Hepatocyte (in vitro differentiated cells): Measurements from ENCODE around the gene CSRP1. TPM values are rescaled to one million over a fixed set of nuclear protein-coding genes. Genes with fewer than 3 reads are reported as not detected.
A peak's percentile ranks its signal among the peaks of the same experiment; 100 is the strongest.

ENCODE experiments used
- DNase-seq: peaks from one replicate; pipeline ENCODE4 v3.0.0-alpha.2; 2016; ENCODE audit warnings: low spot score
- H2AFZ ChIP-seq: fragments of 200-600 bp; sonication (generic); 2 replicates; pipeline ENCODE4 v1.6.0; 2016; ENCODE audit warnings: antibody characterized with exemption, mild to moderate bottlenecking
- H3K27ac ChIP-seq: fragments of 200-600 bp; sonication (generic); 2 replicates; pipeline ENCODE4 v1.5.1; 2016; ENCODE audit warnings: mild to moderate bottlenecking
- H3K27me3 ChIP-seq: fragments of 200-600 bp; sonication (generic); 2 replicates; pipeline ENCODE4 v1.6.1; 2016
- H3K36me3 ChIP-seq: fragments of 200-600 bp; sonication (generic); replicated peaks from 2 replicates; pipeline ENCODE4 v1.5.1; 2016; ENCODE audit warnings: low read depth; ENCODE audit not compliant: insufficient read depth
- H3K4me1 ChIP-seq: fragments of 200-600 bp; sonication (generic); 2 replicates; pipeline ENCODE4 v1.5.1; 2016; ENCODE audit warnings: mild to moderate bottlenecking, moderate library complexity; ENCODE audit not compliant: insufficient read depth
- H3K4me2 ChIP-seq: fragments of 200-600 bp; sonication (generic); 2 replicates; pipeline ENCODE4 v1.6.0; 2016
- H3K4me3 ChIP-seq: fragments of 200-600 bp; sonication (generic); 2 replicates; pipeline ENCODE4 v1.5.1; 2016; ENCODE audit warnings: mild to moderate bottlenecking
- H3K79me2 ChIP-seq: fragments of 200-600 bp; sonication (generic); 2 replicates; pipeline ENCODE4 v1.6.0; 2017; ENCODE audit warnings: mild to moderate bottlenecking
- H3K9me2 ChIP-seq: fragments of 200-600 bp; sonication (generic); replicated peaks from 2 replicates; pipeline ENCODE4 v1.6.0; 2017; ENCODE audit warnings: mild to moderate bottlenecking; ENCODE audit not compliant: insufficient read depth
- H3K9me3 ChIP-seq: fragments of 200-600 bp; sonication (generic); 2 replicates; pipeline ENCODE4 v1.5.1; 2016; ENCODE audit warnings: low read depth, mild to moderate bottlenecking
- H4K20me1 ChIP-seq: fragments of 200-600 bp; sonication (generic); 2 replicates; pipeline ENCODE4 v1.6.0; 2016; ENCODE audit warnings: mild to moderate bottlenecking; ENCODE audit not compliant: insufficient read depth, poor library complexity, severe bottlenecking
- CTCF ChIP-seq: fragments of 200-600 bp; sonication (generic); IDR thresholded peaks from 2 replicates; pipeline ENCODE4 v1.5.1; 2016; ENCODE audit warnings: antibody characterized with exemption, mild to moderate bottlenecking; ENCODE audit not compliant: poor library complexity
- EZH2 ChIP-seq: fragments of 200-600 bp; sonication (generic); IDR thresholded peaks from 2 replicates; pipeline ENCODE4 v1.6.1; 2016; ENCODE audit warnings: antibody characterized with exemption, mild to moderate bottlenecking, borderline replicate concordance
- EZH2phosphoT487 ChIP-seq: fragments of 200-600 bp; sonication (generic); IDR thresholded peaks from one replicate; pipeline ENCODE4 v1.6.1; 2018; ENCODE audit warnings: antibody characterized with exemption, mild to moderate bottlenecking, low read depth, moderate library complexity; ENCODE audit not compliant: unreplicated experiment, severe bottlenecking
- WGBS: methylation state at CpG from one replicate; pipeline ENCODE4 v1.1.6; 2016; ENCODE audit warnings: low lambda C conversion rate; ENCODE audit errors: missing lambda C conversion rate; 5-methylcytosine and 5-hydroxymethylcytosine counted together
- polyA plus RNA-seq: library from polyadenylated mRNA; unstranded; fragments of >200 nt; fragmentation: Nextera tagmentation; extraction: Ambion mirVana; gene quantifications from 2 replicates; pipeline ENCODE4 v1.2.1, GENCODE V29; 2016
- total RNA-seq: library from RNA; depleted of rRNA; stranded (reverse); fragments of >200 nt; gene quantifications from 2 replicates; pipeline ENCODE4 v1.2.3, GENCODE V29; 2014

CSRP1 gene
- total and polyA plus RNA-seq, 2 experiments from 2014 or later, result 50.9 to 76.0 TPM

- H4K20me1 ChIP-seq, result no peaks in the 10 kb centered on the region
- TF ChIP-seq EZH2 (no peak), CTCF (peak; percentile 73), EZH2phosphoT487 (no peak)
- H3K27me3 ChIP-seq, result no peaks in the 10 kb centered on the region
- 35% methylated on average over 17 of the region's 20 CpGs for WGBS
- H3K9me3 ChIP-seq, result no peaks in the 10 kb centered on the region
- H3K27ac ChIP-seq, result no peak overlapping the region
- H3K36me3 ChIP-seq, result no peaks in the 10 kb centered on the region
- no peaks in the 10 kb centered on the region for H3K9me2 ChIP-seq
- H3K4me1 ChIP-seq, result peaks cover 13% of the 10 kb centered on the region
- DNase-seq, result peak; percentile 83
- H3K79me2 ChIP-seq, result no peaks in the 10 kb centered on the region
- H3K4me3 ChIP-seq, result no peak overlapping the region
- no peak overlapping the region for H3K4me2 ChIP-seq
- H2AFZ ChIP-seq, result no peak overlapping the region
These were observed 58.7 kb downstream of the CSRP1 start for GRCh38 chr1:201447903-201448871.

- Histone ChIP-seq H3K9me3 (no peaks in the 10 kb centered on the region), H3K79me2 (no peaks in the 10 kb centered on the region), H3K27ac (no peak overlapping the region), H3K4me3 (no peak overlapping the region), H4K20me1 (no peaks in the 10 kb centered on the region), H2AFZ (no peak overlapping the region), H3K4me2 (no peak overlapping the region), H3K9me2 (no peaks in the 10 kb centered on the region), H3K27me3 (no peaks in the 10 kb centered on the region), H3K4me1 (peaks cover under 1% of the 10 kb centered on the region), H3K36me3 (no peaks in the 10 kb centered on the region)
- 82% methylated on average over 6 of the region's 6 CpGs for WGBS
- TF ChIP-seq EZH2 (no peak), CTCF (no peak), EZH2phosphoT487 (no peak)
- DNase-seq, result no peak
These were observed 61.6 kb downstream of the CSRP1 start for GRCh38 chr1:201445310-201445709.

GRCh38 chr1:201444792-201445191, 62.1 kb downstream of the CSRP1 start:
- Histone ChIP-seq H3K4me2 (no peak overlapping the region), H2AFZ (no peak overlapping the region), H3K79me2 (no peaks in the 10 kb centered on the region), H3K27ac (no peak overlapping the region), H3K4me1 (no peaks in the 10 kb centered on the region), H3K4me3 (no peak overlapping the region), H3K9me2 (no peaks in the 10 kb centered on the region), H3K27me3 (no peaks in the 10 kb centered on the region), H4K20me1 (no peaks in the 10 kb centered on the region), H3K36me3 (no peaks in the 10 kb centered on the region), H3K9me3 (no peaks in the 10 kb centered on the region)
- 88% methylated on average over 4 of the region's 4 CpGs for WGBS
- TF ChIP-seq EZH2phosphoT487, result no peak
- no peak for TF ChIP-seq EZH2
- TF ChIP-seq CTCF, result no peak
- no peak for DNase-seq
